Adrenal gland (tissue), 12 donors: ENCODE data around the gene ARSJ. TPM values are rescaled to one million over a fixed set of nuclear protein-coding genes. Genes with fewer than 3 reads are reported as not detected.
A peak's percentile ranks its signal among the peaks of the same experiment; 100 is the strongest.

ENCODE experiments used
- DNase-seq, 7 donors: peaks; one replicate each; pipeline ENCODE4 v3.0.0-alpha.2; 2019 to 2020
- H3K27ac ChIP-seq, 5 donors: fragments of 200-600 bp; sonication (generic) in 4 of 5; 1 replicate in 3 of 5; 2 replicates in 2 of 5; pipeline versions ENCODE4 v1.5.1 to v1.8.0; 2016 to 2020; ENCODE audit warnings: mild to moderate bottlenecking in 1 of 5
- H3K27me3 ChIP-seq: fragments of 200-600 bp; 2 replicates; pipeline ENCODE4 v1.8.0; 2021
- H3K36me3 ChIP-seq, 2 donors: fragments of 200-600 bp; replicated peaks in 1 of 2; 1 replicate in 1 of 2; 2 replicates in 1 of 2; pipeline versions ENCODE4 v1.5.1 to v1.8.0; 2018 to 2022
- H3K4me1 ChIP-seq, 2 donors: fragments of 200-600 bp; replicated peaks in 1 of 2; 1 replicate in 1 of 2; 2 replicates in 1 of 2; pipeline versions ENCODE4 v1.5.1 to v1.8.0; 2018 to 2021
- H3K4me3 ChIP-seq, 4 donors: fragments of 200-600 bp; sonication (generic) in 3 of 4; one replicate each; pipeline ENCODE4 v1.5.1; 2016 to 2018
- H3K9me3 ChIP-seq, 3 donors: fragments of 200-600 bp; sonication (generic) in 1 of 3; replicated peaks in 1 of 3; 1 replicate in 2 of 3; 2 replicates in 1 of 3; pipeline versions ENCODE4 v1.5.1 to v1.8.0; 2016 to 2021
- POLR2A ChIP-seq, 2 donors: fragments of 450-650 bp; IDR thresholded peaks; one replicate each; pipeline ENCODE4 v1.6.1; 2017; ENCODE audit warnings: antibody characterized with exemption in 2 of 2, mild to moderate bottlenecking in 2 of 2, moderate library complexity in 1 of 2
- WGBS, 4 donors: extraction: QIAGEN DNeasy Blood & Tissue Kit in 2 of 4; methylation state at CpG; one replicate each; pipeline versions ENCODE4 v1.1.5 to v1.1.7; 2013 to 2017; 5-methylcytosine and 5-hydroxymethylcytosine counted together
- intact Hi-C, 2 donors: fragments of 100-400 bp; cut with DNase I; formaldehyde crosslinking; loops; one replicate each; pipeline versions ENCODE4 v1.14.1 to v1.15.0; 2022 to 2023
- polyA plus RNA-seq, 3 donors: library from polyadenylated mRNA; stranded (reverse); fragments of 200-250 nt in 2 of 3; fragments of 350-450 nt in 1 of 3; fragmentation: Illumina TruSeq in 1 of 3; extraction: RNeasy Lipid Tissue Mini Kit (QIAGEN cat#74804) in 1 of 3; gene quantifications; one replicate each; pipeline ENCODE4 v1.2.3, GENCODE V29; 2013 to 2014
- total RNA-seq, 9 donors: library from RNA; depleted of rRNA in 4 of 9; stranded (reverse); fragments of >200 nt in 4 of 9; fragments of 120-200 nt in 1 of 9; fragmentation: NEBNext Ultra II Directional in 1 of 9; extraction: Animal tissue kit (Norgen Biotek cat#: 25700) in 1 of 9; gene quantifications; one replicate each; pipeline versions ENCODE4 v1.1.0 to v1.2.4, GENCODE V29; 2013 to 2023
- TF ChIP-seq, protein P1 (sequence below), 6 experiments: fragments of 450-650 bp in 4 of 6; fragments of 200-600 bp in 2 of 6; sonication (generic) in 1 of 6; IDR thresholded peaks; 1 replicate in 5 of 6; 2 replicates in 1 of 6; pipeline versions ENCODE4 v1.5.1 to v1.8.0; 2016 to 2021; ENCODE audit warnings: antibody characterized with exemption in 6 of 6, mild to moderate bottlenecking in 2 of 6, moderate library complexity in 1 of 6
- donor health status: healthy with polysubstance abuse.
- donor health status: Bipolar disorder and iron deficiency.
- donor health status: DM: yes; HTN: yes; CAD: no.
- donor health status: DM: no; HTN: no; CAD: no.
- donor health status: DM: no; HTN: no; CAD: no.
- donor health status: DM: yes; HTN: yes; CAD: no.

The ARSJ gene
- total and polyA plus RNA-seq, 12 donors = 0.48 to 6.1 (median 3.0) TPM

DNA sequence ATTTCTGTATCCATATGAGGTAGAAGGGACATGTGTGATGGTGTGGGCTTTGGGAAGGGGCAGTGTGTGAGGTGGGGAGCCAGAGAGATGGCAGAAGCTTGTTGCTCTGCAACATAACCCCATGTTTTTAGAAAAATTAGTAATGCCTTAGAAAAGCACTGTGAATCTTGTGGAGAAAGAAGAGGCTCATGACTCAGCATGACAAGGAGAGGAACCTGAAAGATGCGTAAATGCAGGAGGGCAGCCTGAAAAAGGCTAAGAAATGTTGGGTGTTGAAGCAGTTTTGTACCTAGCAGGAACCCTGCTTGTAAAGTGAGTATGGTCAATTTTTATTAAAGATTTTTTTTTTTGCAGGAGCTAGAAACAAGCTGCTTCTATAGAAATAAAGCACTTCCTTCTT lies 59.8 kb downstream of the ARSJ start:
- Histone ChIP-seq H3K4me3 (no peak overlapping the region), H3K9me3 (no peaks in the 10 kb centered on the region), H3K27ac (no peak overlapping the region), H3K27me3 (no peaks in the 10 kb centered on the region), H3K36me3 (no peaks in the 10 kb centered on the region), H3K4me1 (no peaks in the 10 kb centered on the region)
- 85 to 100% (median 94%) methylated on average over 1 of the region's 1 CpG for WGBS, 4 donors
- no peak for TF ChIP-seq POLR2A (IDR thresholded peaks at IDR 0.05)
- TF ChIP-seq, protein P1, sequence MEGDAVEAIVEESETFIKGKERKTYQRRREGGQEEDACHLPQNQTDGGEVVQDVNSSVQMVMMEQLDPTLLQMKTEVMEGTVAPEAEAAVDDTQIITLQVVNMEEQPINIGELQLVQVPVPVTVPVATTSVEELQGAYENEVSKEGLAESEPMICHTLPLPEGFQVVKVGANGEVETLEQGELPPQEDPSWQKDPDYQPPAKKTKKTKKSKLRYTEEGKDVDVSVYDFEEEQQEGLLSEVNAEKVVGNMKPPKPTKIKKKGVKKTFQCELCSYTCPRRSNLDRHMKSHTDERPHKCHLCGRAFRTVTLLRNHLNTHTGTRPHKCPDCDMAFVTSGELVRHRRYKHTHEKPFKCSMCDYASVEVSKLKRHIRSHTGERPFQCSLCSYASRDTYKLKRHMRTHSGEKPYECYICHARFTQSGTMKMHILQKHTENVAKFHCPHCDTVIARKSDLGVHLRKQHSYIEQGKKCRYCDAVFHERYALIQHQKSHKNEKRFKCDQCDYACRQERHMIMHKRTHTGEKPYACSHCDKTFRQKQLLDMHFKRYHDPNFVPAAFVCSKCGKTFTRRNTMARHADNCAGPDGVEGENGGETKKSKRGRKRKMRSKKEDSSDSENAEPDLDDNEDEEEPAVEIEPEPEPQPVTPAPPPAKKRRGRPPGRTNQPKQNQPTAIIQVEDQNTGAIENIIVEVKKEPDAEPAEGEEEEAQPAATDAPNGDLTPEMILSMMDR (IDR thresholded peaks at IDR 0.05) = no peak
- intact Hi-C loops = no loop called here
- no peak for DNase-seq

DNA sequence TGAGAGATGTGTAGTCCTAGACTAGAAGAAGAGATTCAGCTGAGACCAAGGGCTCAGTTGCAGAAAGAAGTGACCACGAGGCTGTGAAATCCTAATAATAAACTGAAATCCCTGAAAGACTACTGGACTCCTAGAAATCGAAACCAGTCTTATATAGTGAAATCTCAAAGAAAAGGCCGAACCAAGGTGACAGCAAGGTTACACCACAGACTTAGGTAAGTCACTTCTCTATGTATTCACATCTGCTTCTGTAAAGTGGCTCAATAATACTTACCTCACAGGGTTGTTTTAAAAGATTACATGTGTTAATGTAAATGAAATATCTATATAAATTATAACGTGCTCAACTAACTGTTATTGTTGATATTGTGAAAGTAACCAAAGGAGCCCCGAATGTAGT lies 60.3 kb downstream of the ARSJ start:
- H3K4me1 ChIP-seq = no peaks in the 10 kb centered on the region
- DNase-seq = no peak
- H3K4me3 ChIP-seq = no peak overlapping the region
- no peaks in the 10 kb centered on the region for H3K36me3 ChIP-seq
- 48 to 86% (median 53%) methylated on average over 5 of the region's 5 CpGs for WGBS, 4 donors
- no peak overlapping the region for H3K27ac ChIP-seq
- no peak for TF ChIP-seq POLR2A (IDR thresholded peaks at IDR 0.05)
- TF ChIP-seq, protein P1 (IDR thresholded peaks at IDR 0.05) = no peak
- H3K27me3 ChIP-seq = no peaks in the 10 kb centered on the region
- intact Hi-C loops = no loop called here
- H3K9me3 ChIP-seq = no peaks in the 10 kb centered on the region

DNA sequence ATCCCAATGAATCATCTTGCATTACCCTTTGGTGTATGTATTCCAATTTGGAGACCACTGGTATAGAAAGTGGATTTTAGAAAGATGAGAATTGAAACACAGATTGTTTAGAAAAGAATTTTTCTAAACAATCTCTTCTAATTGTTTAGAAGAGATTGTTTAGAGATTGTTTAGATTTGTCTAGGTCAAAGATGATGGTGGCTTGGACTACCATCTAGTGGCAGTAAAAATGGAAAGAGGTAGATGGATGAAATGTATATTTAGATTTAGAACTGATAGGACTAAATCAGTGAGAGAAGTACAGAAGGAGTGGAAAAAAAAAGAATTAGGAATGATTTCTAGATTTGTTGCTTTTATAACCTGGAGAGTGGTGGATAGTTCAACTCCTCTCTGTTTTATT lies 70.6 kb downstream of the ARSJ start:
- Histone ChIP-seq H3K27me3 (no peaks in the 10 kb centered on the region), H3K36me3 (no peaks in the 10 kb centered on the region), H3K4me3 (no peak overlapping the region), H3K9me3 (no peaks in the 10 kb centered on the region), H3K27ac (no peak overlapping the region), H3K4me1 (no peaks in the 10 kb centered on the region)
- TF ChIP-seq, protein P1 (IDR thresholded peaks at IDR 0.05) = peak in 2 of 6 experiments; percentile 13 to 24
- no peak for TF ChIP-seq POLR2A (IDR thresholded peaks at IDR 0.05)
- intact Hi-C loops = no loop called here
- DNase-seq = no peak

DNA sequence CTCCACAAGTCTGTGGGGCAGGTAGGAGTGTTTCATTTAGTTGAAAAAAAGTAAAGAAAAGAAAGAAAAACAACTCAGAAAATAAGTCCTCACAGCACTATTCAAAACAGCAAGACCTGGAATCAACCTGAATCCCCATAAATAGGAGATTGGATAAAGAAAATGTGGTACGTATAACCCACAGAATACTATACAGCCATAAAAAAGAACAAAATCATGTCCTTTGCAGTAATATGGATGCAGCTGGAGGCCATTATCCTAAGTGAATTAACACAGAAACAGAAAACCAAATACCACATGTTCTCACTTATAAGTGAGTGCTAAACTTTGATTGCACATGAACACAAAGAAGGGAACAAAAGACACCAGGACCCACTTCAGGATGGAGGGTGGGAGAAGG lies 71.9 kb downstream of the ARSJ start:
- H3K36me3 ChIP-seq = no peaks in the 10 kb centered on the region
- no peaks in the 10 kb centered on the region for H3K4me1 ChIP-seq
- TF ChIP-seq, protein P1 (IDR thresholded peaks at IDR 0.05) = no peak
- TF ChIP-seq POLR2A (IDR thresholded peaks at IDR 0.05) = no peak
- H3K4me3 ChIP-seq = no peak overlapping the region
- WGBS, 4 donors = 63 to 100% (median 93%) methylated on average over 1 of the region's 1 CpG
- intact Hi-C loops = no loop called here
- no peak overlapping the region for H3K27ac ChIP-seq
- no peaks in the 10 kb centered on the region for H3K9me3 ChIP-seq
- H3K27me3 ChIP-seq = no peaks in the 10 kb centered on the region
- no peak for DNase-seq
